ENCODE results near the gene KCNJ18. TPM values are rescaled to one million over a fixed set of nuclear protein-coding genes. Genes with fewer than 3 reads are reported as not detected.
"Not testable (repeated sequence)": the region's sequence is repeated elsewhere in the genome, so short reads cannot be mapped to it uniquely, and the experiment has no call there.

The KCNJ18 gene
- total RNA-seq, 1 donor from 2014 or later: not detected

- H3K4me1 Mint-ChIP-seq (ENCODE audit: low read depth); H3K27ac Mint-ChIP-seq (ENCODE audit: unreplicated experiment); DNase-seq (ENCODE audit: low spot score); H3K36me3 Mint-ChIP-seq (ENCODE audit: low read depth); H3K27me3 Mint-ChIP-seq (ENCODE audit: low read depth); H3K4me3 Mint-ChIP-seq (ENCODE audit: unreplicated experiment): not testable (repeated sequence)
- peaks cover 25% of the 10 kb centered on the region for H3K9me3 Mint-ChIP-seq (ENCODE audit: low read depth)
Observed at GRCh38 chr17:21722268-21722667, 29.9 kb downstream of the KCNJ18 start.

DNA sequence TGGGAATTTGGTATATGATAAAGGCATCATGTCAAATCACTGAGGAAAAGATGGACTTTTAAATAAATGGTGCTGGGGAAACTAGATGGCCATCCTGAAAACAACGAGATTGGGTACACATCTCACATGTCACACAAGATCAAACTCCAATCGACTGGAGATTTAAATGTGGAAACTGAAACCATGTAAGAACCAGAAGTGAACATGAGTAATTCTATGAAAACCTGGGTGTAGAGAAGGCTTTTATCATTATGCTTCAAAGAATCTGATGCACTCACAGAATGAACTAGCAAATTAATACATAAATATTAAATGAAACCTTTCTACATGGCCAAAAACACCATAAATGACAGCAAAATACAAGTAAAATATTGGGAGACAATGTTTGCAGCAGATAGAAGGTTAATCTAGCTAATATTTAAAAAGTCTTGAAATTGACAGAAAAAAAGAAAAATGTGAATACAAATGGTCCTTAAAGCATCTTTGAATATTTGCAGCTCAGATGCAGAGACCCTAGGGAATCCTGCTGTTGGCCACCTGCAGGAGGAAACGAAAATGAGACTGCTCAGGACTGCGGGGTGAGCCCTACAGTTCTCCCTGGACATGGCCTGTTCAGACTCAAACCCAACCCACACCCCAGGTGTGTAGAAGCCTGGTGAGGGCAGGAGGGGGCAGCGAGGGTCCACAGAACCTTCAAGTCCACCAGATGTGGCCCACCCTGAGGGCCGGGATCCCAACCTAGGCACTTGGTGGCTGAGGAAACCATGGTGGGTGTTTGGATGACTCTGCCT is 32.1 kb downstream of the KCNJ18 start:
- H3K27me3 Mint-ChIP-seq (ENCODE audit: low read depth); DNase-seq (ENCODE audit: low spot score); H3K4me3 Mint-ChIP-seq (ENCODE audit: unreplicated experiment); H3K4me1 Mint-ChIP-seq (ENCODE audit: low read depth); H3K27ac Mint-ChIP-seq (ENCODE audit: unreplicated experiment); H3K36me3 Mint-ChIP-seq (ENCODE audit: low read depth): not testable (repeated sequence)
- peaks cover 36% of the 10 kb centered on the region for H3K9me3 Mint-ChIP-seq (ENCODE audit: low read depth)

- not testable (repeated sequence) for DNase-seq (ENCODE audit: low spot score); H3K4me1 Mint-ChIP-seq (ENCODE audit: low read depth); H3K27me3 Mint-ChIP-seq (ENCODE audit: low read depth); H3K27ac Mint-ChIP-seq (ENCODE audit: unreplicated experiment); H3K36me3 Mint-ChIP-seq (ENCODE audit: low read depth); H3K4me3 Mint-ChIP-seq (ENCODE audit: unreplicated experiment)
- peaks cover 45% of the 10 kb centered on the region for H3K9me3 Mint-ChIP-seq (ENCODE audit: low read depth)
Observed at GRCh38 chr17:21731076-21731475, 38.8 kb downstream of the KCNJ18 start.

DNA sequence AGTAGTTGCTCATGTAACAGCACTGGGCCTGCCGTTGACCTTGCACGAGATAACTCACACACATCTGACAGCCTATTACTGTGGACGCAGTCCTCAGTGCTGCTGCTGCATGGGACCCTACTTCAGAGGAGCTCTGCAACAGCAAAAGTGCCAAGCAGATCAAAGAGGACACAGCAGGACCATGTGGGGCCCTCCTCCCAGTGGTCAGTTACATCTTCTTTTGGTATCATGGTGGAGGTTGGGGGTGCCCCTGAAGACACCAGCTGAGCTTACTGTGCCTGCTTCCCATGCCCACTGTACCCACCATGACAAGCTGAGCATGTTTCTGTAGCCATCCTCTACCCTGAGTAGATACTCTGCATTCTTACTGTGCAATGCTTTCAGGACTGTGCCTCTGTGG is 41.6 kb downstream of the KCNJ18 start:
- H3K36me3 Mint-ChIP-seq (ENCODE audit: low read depth); H3K27ac Mint-ChIP-seq (ENCODE audit: unreplicated experiment); H3K4me1 Mint-ChIP-seq (ENCODE audit: low read depth); DNase-seq (ENCODE audit: low spot score); H3K27me3 Mint-ChIP-seq (ENCODE audit: low read depth); H3K4me3 Mint-ChIP-seq (ENCODE audit: unreplicated experiment): not testable (repeated sequence)
- peaks cover 31% of the 10 kb centered on the region for H3K9me3 Mint-ChIP-seq (ENCODE audit: low read depth)

- DNase-seq (ENCODE audit: low spot score); H3K27ac Mint-ChIP-seq (ENCODE audit: unreplicated experiment); H3K36me3 Mint-ChIP-seq (ENCODE audit: low read depth); H3K4me3 Mint-ChIP-seq (ENCODE audit: unreplicated experiment); H3K27me3 Mint-ChIP-seq (ENCODE audit: low read depth); H3K4me1 Mint-ChIP-seq (ENCODE audit: low read depth): not testable (repeated sequence)
- peaks cover 28% of the 10 kb centered on the region for H3K9me3 Mint-ChIP-seq (ENCODE audit: low read depth)
Observed at GRCh38 chr17:21735814-21736213, 43.5 kb downstream of the KCNJ18 start.

DNA sequence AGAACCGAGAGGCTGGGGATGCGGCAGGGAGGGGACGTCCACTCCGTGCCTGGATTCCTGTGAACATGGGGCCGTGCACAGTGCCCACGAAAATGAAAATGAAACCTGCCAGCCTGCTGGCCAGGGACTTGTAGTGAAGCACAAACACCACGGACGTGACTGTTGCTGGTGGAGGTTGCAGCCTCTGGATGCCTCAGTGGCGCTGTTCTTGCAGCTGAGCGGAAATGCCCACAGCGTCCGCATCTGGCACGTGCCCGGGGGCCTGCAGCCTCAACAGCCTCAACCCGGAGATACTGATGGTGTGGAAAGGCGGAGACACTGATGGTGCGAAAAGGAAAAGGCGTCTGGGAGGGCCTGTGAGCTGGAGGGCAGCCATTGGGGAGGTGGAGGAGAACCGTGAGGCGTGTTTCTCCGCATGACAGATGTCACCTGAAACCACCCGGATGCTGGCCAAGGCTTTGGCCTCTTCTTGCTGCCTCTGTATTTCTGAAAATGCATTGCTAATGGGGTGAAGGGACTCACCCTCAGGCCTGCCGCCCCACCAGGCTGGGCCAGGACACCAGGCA is 44.8 kb downstream of the KCNJ18 start:
- not testable (repeated sequence) for H3K4me3 Mint-ChIP-seq (ENCODE audit: unreplicated experiment); H3K27me3 Mint-ChIP-seq (ENCODE audit: low read depth); H3K27ac Mint-ChIP-seq (ENCODE audit: unreplicated experiment)

GRCh38 chr17:21738241-21738640 is 45.9 kb downstream of the KCNJ18 start:
- H3K4me3 Mint-ChIP-seq (ENCODE audit: unreplicated experiment); H3K27me3 Mint-ChIP-seq (ENCODE audit: low read depth); DNase-seq (ENCODE audit: low spot score); H3K36me3 Mint-ChIP-seq (ENCODE audit: low read depth); H3K4me1 Mint-ChIP-seq (ENCODE audit: low read depth); H3K27ac Mint-ChIP-seq (ENCODE audit: unreplicated experiment): not testable (repeated sequence)
- peaks cover 24% of the 10 kb centered on the region for H3K9me3 Mint-ChIP-seq (ENCODE audit: low read depth)

More for the DNA sequence above, 44.8 kb downstream of the KCNJ18 start:
- not testable (repeated sequence) for H3K4me1 Mint-ChIP-seq (ENCODE audit: low read depth); H3K36me3 Mint-ChIP-seq (ENCODE audit: low read depth); DNase-seq (ENCODE audit: low spot score)
- H3K9me3 Mint-ChIP-seq (ENCODE audit: low read depth): peaks cover 27% of the 10 kb centered on the region

DNA sequence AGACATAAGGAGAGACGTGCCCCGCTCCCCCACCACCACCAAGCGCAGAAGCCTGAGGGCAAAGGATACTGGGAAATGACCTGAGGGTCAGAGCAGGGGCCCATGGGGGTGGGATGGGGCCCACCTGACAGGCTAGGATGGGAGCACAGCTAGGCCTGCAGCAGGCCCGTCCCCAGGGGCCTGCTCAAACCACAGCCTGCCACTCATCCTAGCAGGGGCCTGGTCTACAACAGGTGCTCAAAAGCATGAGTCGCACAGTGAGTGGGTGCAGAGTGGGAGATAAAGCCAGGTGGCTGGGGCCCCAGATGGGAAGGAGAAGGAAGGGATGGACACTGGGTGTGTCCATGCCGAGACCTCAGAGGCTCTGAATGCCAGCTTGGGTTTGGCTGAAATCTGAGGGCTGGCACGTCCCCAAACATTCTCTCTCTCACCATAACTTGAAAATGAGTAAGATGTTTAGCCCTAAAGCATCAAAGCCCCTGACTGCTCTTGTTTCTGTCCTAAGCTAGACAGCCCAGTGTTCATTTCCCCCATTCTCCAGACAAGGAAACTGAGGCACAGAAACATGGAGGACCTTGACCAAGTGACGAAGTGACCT is 46.7 kb downstream of the KCNJ18 start:
- not testable (repeated sequence) for DNase-seq (ENCODE audit: low spot score); H3K27ac Mint-ChIP-seq (ENCODE audit: unreplicated experiment); H3K4me1 Mint-ChIP-seq (ENCODE audit: low read depth); H3K4me3 Mint-ChIP-seq (ENCODE audit: unreplicated experiment); H3K27me3 Mint-ChIP-seq (ENCODE audit: low read depth); H3K36me3 Mint-ChIP-seq (ENCODE audit: low read depth)
- H3K9me3 Mint-ChIP-seq (ENCODE audit: low read depth): peaks cover 24% of the 10 kb centered on the region

DNA sequence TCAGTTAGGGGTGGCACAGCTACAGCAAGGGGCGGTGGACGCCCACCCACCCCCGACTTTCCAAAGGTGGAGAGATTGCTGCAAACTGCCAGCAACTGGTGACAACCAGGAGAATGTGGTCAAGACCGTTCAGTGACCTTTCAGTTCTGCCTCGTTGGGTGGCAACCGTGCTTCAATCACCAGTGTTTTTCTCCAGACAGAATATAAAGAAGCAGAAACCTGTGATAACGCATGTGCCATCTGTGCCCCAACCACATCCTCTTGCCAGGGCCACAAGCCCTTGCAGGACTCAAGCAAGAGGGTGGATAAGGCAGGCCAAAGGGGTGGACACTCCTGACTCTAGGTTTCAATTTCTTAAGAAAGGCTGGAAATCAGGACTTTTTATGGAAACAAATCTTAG is 47.2 kb downstream of the KCNJ18 start:
- not testable (repeated sequence) for H3K4me3 Mint-ChIP-seq (ENCODE audit: unreplicated experiment); H3K36me3 Mint-ChIP-seq (ENCODE audit: low read depth); H3K4me1 Mint-ChIP-seq (ENCODE audit: low read depth); H3K27ac Mint-ChIP-seq (ENCODE audit: unreplicated experiment); DNase-seq (ENCODE audit: low spot score); H3K27me3 Mint-ChIP-seq (ENCODE audit: low read depth)
- H3K9me3 Mint-ChIP-seq (ENCODE audit: low read depth): peaks cover 24% of the 10 kb centered on the region

- H3K4me3 Mint-ChIP-seq (ENCODE audit: unreplicated experiment): not testable (repeated sequence)
Observed at GRCh38 chr17:21740836-21741235, 48.5 kb downstream of the KCNJ18 start.

GRCh38 chr17:21741520-21741919 is 49.2 kb downstream of the KCNJ18 start:
- not testable (repeated sequence) for H3K4me3 Mint-ChIP-seq (ENCODE audit: unreplicated experiment); H3K27me3 Mint-ChIP-seq (ENCODE audit: low read depth); H3K4me1 Mint-ChIP-seq (ENCODE audit: low read depth); DNase-seq (ENCODE audit: low spot score); H3K36me3 Mint-ChIP-seq (ENCODE audit: low read depth); H3K27ac Mint-ChIP-seq (ENCODE audit: unreplicated experiment)
- peaks cover 12% of the 10 kb centered on the region for H3K9me3 Mint-ChIP-seq (ENCODE audit: low read depth)

More at GRCh38 chr17:21740836-21741235, 48.5 kb downstream of the KCNJ18 start:
- DNase-seq (ENCODE audit: low spot score): peak; percentile 65
- not testable (repeated sequence) for H3K4me1 Mint-ChIP-seq (ENCODE audit: low read depth); H3K27me3 Mint-ChIP-seq (ENCODE audit: low read depth); H3K36me3 Mint-ChIP-seq (ENCODE audit: low read depth); H3K27ac Mint-ChIP-seq (ENCODE audit: unreplicated experiment)
- H3K9me3 Mint-ChIP-seq (ENCODE audit: low read depth): peaks cover 19% of the 10 kb centered on the region

Measured in chondrocyte (in vitro differentiated cells).